Measurements from ENCODE around the gene PTPN20. TPM values are rescaled to one million over a fixed set of nuclear protein-coding genes. Genes with fewer than 3 reads are reported as not detected.

PTPN20 gene
- total RNA-seq, 6 experiments from 2014 or later = not detected

DNA sequence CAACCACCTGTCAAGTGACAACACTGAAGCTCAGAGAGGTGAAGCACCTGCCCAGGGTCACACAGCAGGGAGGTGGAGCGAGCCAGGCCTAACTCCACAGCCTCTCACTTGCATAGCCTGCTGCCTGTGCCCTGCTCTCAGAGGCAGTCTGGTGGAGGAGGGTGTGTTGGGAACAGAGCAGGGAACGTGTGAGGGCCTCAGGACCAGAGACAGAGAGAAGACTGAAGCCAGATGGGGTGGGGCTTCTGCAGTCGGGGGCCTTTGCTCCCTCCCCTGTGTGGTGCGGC lies 114.0 kb downstream of the PTPN20 start:
- H3K4me1 Mint-ChIP-seq (ENCODE audit: low read depth) = peaks cover 20% of the 10 kb centered on the region
- peaks cover 3% of the 10 kb centered on the region; the same call in 1 of the 2 replicates for H3K27me3 Mint-ChIP-seq (ENCODE audit: insufficient read depth)
- H3K4me3 Mint-ChIP-seq = no peak overlapping the region
- H3K9me3 Mint-ChIP-seq = no peaks in the 10 kb centered on the region
- peak overlapping the region; percentile 61; the same call in 1 of the 2 replicates for H3K27ac Mint-ChIP-seq
- DNase-seq = no peak
- no peaks in the 10 kb centered on the region for H3K36me3 Mint-ChIP-seq (ENCODE audit: low read depth)
- TF ChIP-seq CTCF (IDR thresholded peaks at IDR 0.05) = no peak

DNA sequence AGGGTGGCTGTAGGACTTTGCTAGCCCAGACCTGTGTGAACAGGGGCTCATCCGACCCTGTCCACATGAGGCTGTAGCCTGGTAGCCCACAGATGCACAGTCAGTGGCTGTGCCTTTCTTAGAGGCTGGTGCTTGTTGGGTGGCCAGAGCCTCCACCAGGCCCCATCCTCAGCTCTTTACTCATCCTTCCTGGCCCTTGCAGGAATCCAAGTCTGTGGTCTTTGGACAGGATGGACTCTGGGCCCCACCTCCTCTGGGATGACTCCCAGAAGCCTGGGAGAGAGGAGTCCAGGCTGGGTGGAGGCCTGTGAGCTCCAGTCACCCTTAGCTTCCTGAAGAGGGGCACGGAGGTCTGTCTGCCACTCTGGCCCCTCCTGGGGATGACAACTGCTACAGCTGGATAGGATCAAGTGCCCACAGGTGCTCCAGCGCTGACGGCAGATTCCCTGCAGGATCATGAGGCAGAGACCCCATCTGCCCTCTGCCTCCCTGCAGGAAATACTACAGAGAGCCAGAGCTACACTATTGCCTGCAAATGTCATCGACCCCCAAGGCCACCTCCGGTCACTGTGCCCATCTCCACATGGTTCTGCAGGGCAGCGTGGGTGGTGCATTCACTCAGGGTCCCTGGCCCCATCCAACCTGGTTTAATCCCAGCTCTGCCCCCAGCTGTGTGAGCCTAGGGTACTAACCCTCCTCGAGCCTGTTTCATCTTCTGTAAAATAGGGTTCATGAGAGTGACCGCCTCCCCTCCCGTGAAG lies 114.5 kb downstream of the PTPN20 start:
- no peak for TF ChIP-seq CTCF (IDR thresholded peaks at IDR 0.05)
- Mint-ChIP-seq H3K4me3 (no peak overlapping the region), H3K9me3 (no peaks in the 10 kb centered on the region), H3K36me3 (ENCODE audit: low read depth) (no peaks in the 10 kb centered on the region), H3K27ac (peak overlapping the region; percentile 61; the same call in 1 of the 2 replicates), H3K27me3 (ENCODE audit: insufficient read depth) (peaks cover 3% of the 10 kb centered on the region; the same call in 1 of the 2 replicates), H3K4me1 (ENCODE audit: low read depth) (peaks cover 22% of the 10 kb centered on the region)
- peak; percentile 68 for DNase-seq

- H3K9me3 Mint-ChIP-seq = no peaks in the 10 kb centered on the region
- TF ChIP-seq CTCF (IDR thresholded peaks at IDR 0.05) = no peak
- no peak for DNase-seq
- no peaks in the 10 kb centered on the region for H3K36me3 Mint-ChIP-seq (ENCODE audit: low read depth)
- H3K27me3 Mint-ChIP-seq (ENCODE audit: insufficient read depth) = peaks cover 3% of the 10 kb centered on the region; the same call in 1 of the 2 replicates
- H3K27ac Mint-ChIP-seq = no peak overlapping the region
- peaks cover 30% of the 10 kb centered on the region for H3K4me1 Mint-ChIP-seq (ENCODE audit: low read depth)
- H3K4me3 Mint-ChIP-seq = no peak overlapping the region
Observed at GRCh38 chr10:47026301-47027107, 115.3 kb downstream of the PTPN20 start.

DNA sequence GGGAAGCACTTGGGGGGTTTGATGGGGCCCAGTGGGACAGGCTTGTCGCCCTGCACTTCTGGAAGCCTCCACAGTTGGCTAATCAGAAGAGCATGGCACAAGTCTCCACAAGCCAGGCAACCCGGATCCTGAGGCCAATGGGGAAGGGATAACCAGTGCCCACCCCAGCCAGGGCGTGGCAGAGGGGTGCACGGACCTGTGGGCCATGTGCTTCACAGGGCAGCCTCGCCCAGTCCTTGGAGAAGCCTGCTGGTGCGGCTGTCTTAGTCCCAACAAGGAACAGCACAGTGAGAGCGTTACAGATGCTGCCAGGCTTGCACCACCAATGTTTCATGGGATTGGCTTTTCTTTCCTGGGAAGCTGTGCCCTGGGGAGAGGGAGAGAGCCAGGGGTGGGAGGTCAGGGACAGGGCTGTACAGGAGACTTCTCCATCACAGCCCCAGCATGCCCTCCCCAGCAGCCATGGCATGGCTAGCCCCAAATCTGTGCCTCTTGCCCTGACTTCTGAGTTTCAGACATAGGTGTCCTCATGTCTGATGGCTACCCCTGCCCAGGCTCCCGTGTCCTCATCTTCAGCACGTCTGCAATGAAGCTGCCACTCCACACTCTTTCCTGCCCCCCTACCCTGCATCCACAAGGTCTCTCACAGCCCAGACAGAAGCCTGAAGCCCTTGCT lies 116.0 kb downstream of the PTPN20 start:
- no peak for DNase-seq
- Mint-ChIP-seq H3K27me3 (ENCODE audit: insufficient read depth) (peaks cover 5% of the 10 kb centered on the region; the same call in 1 of the 2 replicates), H3K27ac (no peak overlapping the region), H3K4me3 (no peak overlapping the region), H3K36me3 (ENCODE audit: low read depth) (no peaks in the 10 kb centered on the region), H3K9me3 (no peaks in the 10 kb centered on the region), H3K4me1 (ENCODE audit: low read depth) (peaks cover 37% of the 10 kb centered on the region)
- no peak for TF ChIP-seq CTCF (IDR thresholded peaks at IDR 0.05)

DNA sequence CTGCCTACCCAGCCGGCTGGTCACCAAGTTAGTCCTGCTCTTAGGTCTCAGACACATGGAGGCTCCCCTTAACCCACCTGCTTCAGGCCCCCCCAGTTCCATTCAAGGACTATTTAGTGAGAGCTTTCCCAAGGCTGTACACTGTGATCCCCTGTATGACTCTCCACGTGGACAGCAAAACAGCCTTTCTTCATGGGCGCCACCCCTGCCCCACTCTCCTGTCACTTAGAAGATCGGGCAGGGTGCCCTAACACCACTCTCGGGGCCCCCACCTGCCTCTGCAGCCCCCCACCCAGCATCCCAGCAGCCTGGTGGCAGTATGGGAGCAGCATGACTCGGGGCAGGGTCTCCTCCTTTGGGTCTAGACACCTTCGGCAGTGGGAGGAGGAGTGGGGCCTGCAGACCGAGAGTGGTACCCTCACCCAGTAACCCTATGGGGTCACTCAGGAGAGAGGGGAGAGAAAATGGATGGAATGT lies 116.6 kb downstream of the PTPN20 start:
- H3K27me3 Mint-ChIP-seq (ENCODE audit: insufficient read depth) = peaks cover 8% of the 10 kb centered on the region; the same call in 1 of the 2 replicates
- H3K9me3 Mint-ChIP-seq = no peaks in the 10 kb centered on the region
- H3K4me1 Mint-ChIP-seq (ENCODE audit: low read depth) = peaks cover 37% of the 10 kb centered on the region
- DNase-seq = no peak
- no peak for TF ChIP-seq CTCF (IDR thresholded peaks at IDR 0.05)
- H3K27ac Mint-ChIP-seq = no peak overlapping the region
- no peak overlapping the region for H3K4me3 Mint-ChIP-seq
- H3K36me3 Mint-ChIP-seq (ENCODE audit: low read depth) = no peaks in the 10 kb centered on the region

Data from HFFc6 (cell line).